GM19463 (cell line): ENCODE results near the gene PRKCE.

Source experiments
- ATAC-seq: cut with Tn5 transposase; IDR thresholded peaks from one replicate; pipeline ENCODE4 v1.9.1; 2021; ENCODE audit warnings: mild to moderate bottlenecking, moderate library complexity; ENCODE audit not compliant: unreplicated experiment

PRKCE gene

DNA sequence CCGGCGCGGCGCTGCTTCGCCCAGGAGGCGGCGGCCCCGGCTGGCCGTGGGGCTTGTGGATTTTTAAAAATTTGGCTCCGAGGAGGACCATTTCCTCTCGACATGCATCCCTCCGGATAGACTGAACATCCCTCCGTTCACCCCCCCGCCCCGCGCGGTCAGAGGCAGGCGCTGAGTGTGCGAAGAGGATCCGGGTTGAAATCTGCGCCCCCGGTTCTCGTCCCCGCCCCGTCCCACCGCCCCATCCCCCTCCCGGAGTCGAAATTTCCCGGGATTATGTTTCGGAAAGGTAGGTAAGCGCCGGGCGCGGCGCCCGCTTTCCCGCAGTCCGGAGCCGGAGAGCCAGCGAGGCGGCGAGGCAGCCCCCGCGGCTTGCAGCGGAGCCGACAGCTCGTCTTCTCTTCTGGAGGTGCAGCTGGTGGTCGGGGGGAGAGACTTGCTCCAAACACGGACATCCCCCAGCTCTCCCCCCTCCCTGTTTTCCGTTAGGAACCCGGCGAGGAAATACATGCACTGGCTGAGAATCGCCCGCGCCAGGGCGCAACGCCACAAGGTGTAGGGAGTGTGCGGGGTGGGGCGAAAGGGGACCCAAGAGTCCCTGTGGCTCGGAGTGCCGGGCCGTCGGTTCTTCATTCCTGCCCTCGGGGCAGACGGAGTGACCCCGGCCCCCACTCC is at the start of gene PRKCE:
Gene PRKCE (plus strand): TSS at position 261 of the 675 bp plus-strand sequence.
- ATAC-seq, result peak; percentile 4

- ATAC-seq, result no peak
These were observed 48.9 kb upstream of the PRKCE start for GRCh38 chr2:45602624-45603023.

- ATAC-seq, result no peak
These were observed 46.4 kb upstream of the PRKCE start for GRCh38 chr2:45605116-45605515.

DNA sequence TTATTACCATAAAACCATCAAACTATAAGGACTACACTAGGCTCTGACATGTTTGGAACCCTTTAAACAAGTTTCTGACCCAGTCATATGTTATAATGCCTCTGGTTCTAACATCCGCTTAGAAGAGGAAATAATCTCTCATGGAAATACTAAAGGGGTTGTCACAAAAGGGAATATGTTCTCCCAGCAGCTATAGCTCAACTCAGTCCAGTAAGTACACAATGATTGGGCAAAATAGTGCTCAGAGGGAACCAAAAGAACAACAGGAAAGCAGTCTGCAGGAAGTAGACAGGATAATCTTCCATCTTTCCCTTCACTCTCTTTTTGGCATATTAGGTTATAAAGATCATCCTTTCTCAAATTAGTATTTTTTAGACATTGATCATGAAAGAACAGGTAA is 44.7 kb upstream of the PRKCE start:
- ATAC-seq, result no peak

DNA sequence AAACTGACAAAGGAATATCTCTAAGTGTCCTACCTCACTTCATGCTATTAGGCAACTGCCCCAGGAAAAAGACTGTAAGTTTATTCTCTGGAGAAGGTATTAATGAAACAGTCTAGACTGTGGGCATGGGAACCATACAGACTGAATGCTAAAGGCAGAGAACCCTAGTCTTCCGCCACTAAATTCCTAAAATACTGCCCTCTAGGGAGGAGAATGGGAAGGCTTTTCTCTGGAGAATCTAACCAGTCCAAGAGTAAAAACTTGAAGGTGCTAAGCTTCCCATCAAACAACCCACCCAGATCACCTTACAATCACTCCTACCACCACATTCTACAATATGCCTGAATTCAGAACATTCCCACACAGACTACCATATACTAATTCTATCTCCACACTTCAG is 43.8 kb upstream of the PRKCE start:
- ATAC-seq, result no peak

DNA sequence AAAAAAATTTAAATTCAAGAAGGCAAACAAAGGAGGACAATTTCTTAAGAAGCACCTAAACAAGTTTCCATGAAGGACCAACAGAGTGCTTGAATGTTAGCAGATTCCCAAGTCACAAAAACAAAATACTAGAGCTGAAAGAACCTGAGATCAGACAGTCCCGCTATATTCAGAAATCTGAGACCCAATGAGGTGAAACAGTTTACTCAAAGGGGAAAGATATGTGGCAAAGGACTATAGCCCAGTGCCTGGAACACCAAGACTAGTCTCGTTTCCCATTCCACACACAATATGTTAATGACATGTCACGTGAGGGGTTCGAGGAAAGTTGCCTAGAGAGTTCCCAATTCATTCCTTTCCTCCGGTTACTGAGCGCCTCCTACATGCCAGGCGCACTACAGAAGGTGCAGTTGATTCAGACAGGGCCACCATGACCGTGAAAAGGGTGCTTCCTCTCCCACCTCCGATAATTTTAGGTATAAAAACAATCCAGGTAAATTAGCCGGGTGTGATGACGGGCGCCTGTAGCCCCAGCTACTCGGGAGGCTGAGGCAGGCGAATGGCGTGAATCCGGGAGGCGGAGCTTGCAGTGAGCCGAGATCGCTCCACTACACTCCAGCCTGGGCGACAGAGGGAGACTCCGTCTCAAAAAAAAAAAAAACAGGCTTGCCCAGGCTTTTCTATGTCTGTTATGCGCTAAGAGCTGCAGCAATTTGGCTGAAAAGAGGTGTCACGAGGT is 41.0 kb upstream of the PRKCE start:
- peak; percentile 39 for ATAC-seq

DNA sequence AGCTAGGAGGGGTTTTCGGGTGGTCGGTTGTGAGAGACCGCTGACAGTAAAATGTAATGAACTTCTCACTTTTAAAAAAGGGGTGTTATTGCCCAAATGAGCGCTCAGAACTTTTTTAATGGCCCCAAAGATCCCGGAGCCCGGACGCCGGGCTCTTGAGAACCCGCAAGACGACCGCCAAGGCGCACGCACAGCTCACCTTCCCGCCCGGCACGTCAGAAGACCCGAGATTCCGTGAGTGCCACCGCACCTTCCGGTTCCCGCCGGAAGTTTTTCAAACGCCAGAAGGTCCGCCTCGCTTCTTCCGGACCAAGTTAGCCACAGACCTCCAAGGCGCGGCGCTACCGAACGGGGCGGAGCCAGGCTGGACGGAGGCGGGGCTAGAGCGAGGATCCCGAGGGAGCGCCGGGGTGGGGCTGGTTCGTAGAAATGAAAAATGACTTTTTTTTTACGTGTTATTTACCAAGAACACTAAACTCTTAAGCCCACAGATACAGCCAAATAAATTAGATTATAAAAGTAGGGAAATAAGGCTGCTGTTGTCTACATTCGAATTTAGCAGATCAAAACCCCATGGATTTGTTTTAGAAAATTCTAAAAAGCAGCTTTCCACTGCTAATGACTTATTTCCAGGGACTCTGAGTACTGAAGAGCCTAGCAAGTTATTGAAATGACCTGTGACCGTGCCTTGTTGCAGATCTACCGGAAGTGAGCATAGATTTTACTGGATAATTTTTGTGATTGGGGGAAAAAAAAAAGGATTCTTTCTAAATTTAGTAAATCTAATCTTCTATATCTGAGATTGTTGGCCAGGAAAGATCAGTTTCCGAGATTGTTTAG is 40.2 kb upstream of the PRKCE start, which contains the start of gene SRBD1:
Gene SRBD1 (minus strand): TSS at position 248 of the 840 bp plus-strand sequence. CDS start 5,826 bp downstream, outside the sequence.
- peak; percentile 93 for ATAC-seq

GRCh38 chr2:45612285-45612684 is 39.2 kb upstream of the PRKCE start:
- no peak for ATAC-seq

GRCh38 chr2:45612731-45613130 is 38.7 kb upstream of the PRKCE start:
- ATAC-seq, result no peak

GRCh38 chr2:45614330-45614729 is 37.1 kb upstream of the PRKCE start:
- ATAC-seq, result no peak

- ATAC-seq, result no peak
These were observed 36.5 kb upstream of the PRKCE start for GRCh38 chr2:45614871-45615415.

- ATAC-seq, result no peak
These were observed 34.6 kb upstream of the PRKCE start for GRCh38 chr2:45616658-45617411.

GRCh38 chr2:45617496-45617895 is 34.0 kb upstream of the PRKCE start:
- no peak for ATAC-seq

DNA sequence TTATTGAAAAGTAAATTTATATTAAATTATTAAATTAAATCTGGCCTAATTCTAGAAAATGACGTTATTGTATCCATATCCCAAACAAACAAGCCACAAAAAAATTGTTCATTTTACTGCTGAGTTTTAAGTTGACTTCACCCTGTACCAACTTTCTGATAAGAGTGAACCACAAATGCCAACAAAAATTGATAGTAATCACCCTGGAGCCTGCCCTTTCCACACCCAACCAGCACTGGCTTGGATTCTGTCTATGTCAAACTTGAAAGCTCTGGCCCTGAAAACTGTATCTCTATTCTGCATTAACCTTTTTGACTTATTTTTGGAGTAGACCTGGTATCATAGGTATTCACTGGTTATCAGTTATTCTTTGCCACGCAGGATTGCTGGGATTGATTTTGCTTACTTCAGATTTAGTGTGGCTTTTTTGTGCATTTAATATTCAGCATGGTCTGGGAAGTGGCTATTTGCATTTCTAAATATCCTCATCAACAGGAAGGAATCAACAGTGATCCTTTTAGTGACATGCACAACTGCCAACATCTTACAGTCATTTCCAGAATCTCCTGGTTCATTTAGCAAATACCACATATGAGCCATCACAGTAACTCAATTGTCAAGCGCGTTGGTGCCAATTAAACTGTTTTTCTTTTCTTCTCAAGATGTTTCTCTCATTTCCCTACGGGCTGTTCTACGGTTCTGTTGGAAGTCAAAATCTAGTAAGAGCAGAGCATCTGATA is 29.0 kb upstream of the PRKCE start:
- no peak for ATAC-seq

- no peak for ATAC-seq
These were observed 28.4 kb upstream of the PRKCE start for GRCh38 chr2:45623098-45623497.

DNA sequence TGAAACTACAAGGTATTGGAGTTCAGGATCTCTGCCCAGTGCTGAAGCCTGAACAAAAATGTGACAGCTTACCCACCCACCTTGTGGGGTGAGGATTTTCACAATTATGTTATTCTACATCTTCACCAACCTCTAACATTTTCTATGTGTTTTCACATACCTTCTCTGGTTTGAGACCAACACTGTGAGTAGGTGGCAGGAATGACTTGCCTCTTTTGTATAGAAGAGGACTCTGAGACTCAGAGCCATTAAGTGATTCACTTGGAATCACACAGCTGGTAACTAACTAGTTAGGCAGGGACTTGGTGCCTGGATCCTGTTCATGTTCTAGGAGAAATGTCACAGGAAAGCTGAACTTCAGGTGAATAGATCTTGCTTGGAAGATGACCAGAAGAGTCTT is 25.7 kb upstream of the PRKCE start:
- no peak for ATAC-seq

DNA sequence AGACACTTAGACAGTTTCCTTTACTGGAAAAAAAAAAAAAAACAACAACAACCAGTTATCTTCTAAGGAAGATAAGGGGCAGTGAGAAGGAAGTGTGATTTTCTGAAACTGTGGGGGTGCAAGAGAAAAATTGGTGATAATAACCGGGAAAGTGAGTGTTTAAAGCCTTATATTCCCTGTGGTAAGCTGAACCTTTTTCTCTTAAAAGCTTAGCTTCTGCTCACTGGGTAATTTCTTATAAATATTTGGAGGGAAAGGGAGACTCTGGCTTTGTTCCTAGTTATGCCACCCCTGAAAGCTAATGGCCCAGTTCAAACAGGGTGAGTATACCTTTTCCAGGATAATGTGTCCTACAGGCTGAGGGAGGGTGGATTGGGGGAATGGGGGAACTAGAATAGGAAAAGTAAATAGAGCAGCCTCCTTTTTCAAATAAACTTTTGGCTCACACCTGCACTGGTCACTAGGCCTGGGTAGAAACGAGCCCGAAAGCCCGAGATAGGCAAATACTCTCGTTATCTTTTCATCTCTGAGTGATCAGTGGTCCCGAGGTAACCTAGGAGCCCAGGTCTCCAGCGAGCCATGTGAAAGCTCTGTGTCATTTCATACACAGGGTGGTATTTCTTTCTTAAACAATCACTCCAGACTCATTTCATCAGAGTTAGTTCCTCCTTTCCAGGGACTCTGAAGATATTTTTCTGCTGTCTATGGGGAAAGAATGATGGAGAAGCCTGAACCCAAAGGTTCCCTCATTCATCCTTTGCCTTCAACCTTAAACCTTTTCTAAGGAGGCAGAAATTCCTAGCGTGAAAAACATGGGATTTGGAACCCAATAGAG is 24.9 kb upstream of the PRKCE start:
- ATAC-seq, result no peak

DNA sequence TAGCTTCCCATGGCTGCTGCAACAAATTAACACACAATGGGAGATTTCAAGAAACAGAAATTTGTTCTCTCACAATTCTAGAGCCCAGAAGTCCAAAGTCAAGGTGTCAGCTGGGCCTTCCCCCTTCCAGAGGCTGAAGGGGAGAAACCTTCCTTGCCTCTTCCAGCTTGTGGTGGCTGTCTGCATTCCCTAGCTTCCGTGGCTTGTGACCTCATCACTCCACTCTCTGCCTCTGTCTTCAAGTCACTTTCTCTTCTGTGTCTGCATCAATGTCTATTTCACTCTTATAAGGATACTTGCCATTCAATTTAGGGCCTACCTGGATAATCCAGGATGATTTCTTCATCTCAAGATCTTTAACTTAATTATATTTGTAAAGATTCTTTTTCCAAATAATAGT is 23.6 kb upstream of the PRKCE start:
- ATAC-seq, result no peak

DNA sequence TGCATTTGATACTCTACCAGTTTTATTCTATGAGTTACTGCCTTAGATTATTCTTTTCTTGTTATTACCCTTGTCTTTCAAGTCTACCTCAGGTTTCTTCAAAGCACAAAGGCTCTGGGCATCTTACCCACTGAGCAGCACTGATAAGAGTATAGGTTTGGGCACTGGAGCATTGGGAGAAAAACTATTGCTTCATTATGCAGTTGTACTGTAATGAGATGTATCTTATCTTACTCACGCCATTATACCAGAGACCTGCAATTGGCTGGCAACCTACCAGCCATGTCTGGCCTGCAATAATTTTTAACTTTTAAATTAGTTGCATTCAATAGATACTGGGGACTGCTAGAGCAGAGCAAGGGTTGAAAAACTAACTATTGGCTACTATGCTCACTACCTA is 21.5 kb upstream of the PRKCE start:
- no peak for ATAC-seq
